HG03095 (cell line): ENCODE data around the gene ESPN.
"Not testable (repeated sequence)": the region's sequence is repeated elsewhere in the genome, so short reads cannot be mapped to it uniquely, and the experiment has no call there.

Source experiments
- ATAC-seq: cut with Tn5 transposase; IDR thresholded peaks from one replicate; pipeline ENCODE4 v1.9.1; 2021; ENCODE audit warnings: moderate library complexity; ENCODE audit not compliant: unreplicated experiment

Gene ESPN

DNA sequence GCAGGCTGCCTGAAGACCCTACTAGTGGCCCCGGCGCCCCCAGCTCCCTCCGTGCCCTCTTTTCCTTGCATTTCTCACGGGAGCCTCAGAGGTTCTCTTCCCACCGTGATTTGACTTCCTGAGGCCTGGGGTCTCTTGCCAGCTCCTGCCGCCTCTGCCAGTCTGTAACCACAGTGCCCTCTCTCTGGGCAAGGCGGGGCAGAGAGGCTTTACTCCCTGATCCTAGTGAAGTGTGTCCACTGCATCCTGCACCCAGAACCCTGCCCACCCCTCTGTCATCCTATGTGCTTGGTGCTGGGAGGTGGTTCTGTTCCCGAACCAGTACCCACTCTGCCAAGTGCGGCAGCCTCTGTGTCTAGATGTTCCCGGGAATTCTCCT lies 2.4 kb downstream of the ESPN start:
- ATAC-seq = no peak

DNA sequence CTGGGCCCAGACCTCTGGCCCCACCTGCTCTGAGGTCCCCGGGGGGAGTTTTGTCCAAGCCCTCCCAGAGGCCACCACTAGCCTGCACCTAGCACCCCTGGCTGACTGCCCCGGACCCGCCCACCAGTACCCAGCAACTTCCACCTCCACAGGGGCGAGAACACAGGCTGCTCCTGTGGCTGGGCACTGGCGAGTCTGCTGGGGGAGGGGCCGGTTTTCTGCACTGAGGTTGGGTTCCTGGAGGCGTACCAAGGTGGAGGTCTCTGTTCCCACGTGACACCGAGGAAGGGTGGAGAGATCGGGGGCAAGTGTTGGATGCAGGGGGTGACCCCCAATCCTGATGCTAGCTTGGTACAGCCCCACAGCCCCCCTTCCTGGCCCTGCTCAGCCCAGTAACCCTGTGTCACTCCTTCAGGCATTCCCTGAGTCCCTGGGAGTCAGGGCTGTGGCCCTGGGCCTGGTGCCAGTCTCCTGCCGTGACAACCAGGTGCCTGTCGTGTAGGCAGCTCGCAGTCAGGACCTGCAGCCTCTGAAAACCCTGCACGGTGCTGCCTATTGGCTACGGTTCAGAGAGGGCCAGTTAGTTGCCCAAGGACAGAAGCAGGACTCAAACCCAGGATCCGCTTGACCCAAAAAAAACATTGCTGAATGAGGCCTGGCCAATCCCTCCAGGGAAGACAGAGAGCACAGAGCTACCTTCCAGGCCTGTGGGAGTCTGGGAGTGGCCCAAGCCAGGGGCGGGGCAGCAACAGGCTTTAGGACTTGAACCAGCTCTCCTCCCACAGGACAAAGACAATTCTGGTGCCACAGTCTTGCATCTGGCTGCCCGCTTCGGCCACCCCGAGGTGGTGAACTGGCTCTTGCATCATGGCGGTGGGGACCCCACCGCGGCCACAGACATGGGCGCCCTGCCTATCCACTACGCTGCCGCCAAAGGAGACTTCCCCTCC lies 3.1 kb downstream of the ESPN start:
- ATAC-seq = no peak

DNA sequence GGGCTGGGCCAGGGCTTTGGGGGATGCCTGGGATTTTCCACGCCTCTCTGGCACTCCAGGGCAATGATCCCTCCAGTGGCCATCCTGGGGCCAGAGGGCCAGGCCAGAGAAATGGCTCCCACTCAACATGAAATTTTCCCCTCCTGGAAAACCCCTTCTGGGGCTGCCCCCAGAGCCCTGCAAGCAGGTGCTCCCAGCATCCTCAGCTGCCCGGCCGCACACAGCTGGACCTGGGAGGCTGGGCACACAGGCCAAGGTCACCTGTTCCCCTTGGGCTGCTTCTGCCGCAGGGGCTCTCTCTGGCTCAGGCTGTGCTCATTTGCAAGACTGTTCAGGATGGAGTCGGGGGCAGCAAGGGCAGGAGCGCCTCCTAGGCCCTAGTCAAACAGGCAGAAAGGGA lies 3.9 kb downstream of the ESPN start:
- ATAC-seq = not testable (repeated sequence)

- not testable (repeated sequence) for ATAC-seq
These were observed 5.3 kb downstream of the ESPN start for GRCh38 chr1:6429660-6430411.

- not testable (repeated sequence) for ATAC-seq
These were observed 7.3 kb downstream of the ESPN start for GRCh38 chr1:6431645-6432579.

DNA sequence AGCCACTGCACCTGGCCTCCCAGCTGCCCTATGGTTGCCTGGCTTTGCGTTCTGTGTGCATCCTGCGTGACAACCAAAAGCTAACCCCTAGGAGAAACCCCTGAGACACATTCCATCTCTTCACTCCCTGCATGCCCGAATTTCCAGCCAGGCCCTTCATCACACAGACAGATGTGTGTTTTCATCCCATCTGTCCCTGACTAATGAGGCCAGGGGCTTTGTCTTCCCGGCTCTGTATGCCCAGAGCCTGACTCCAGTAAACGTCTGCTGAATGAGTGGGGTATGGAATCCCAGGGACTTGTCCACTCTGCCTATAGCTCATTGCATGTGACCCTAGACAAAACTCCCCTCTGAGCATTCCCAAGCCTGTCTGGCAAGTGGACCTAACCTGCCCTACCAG lies 9.6 kb downstream of the ESPN start:
- no peak for ATAC-seq

DNA sequence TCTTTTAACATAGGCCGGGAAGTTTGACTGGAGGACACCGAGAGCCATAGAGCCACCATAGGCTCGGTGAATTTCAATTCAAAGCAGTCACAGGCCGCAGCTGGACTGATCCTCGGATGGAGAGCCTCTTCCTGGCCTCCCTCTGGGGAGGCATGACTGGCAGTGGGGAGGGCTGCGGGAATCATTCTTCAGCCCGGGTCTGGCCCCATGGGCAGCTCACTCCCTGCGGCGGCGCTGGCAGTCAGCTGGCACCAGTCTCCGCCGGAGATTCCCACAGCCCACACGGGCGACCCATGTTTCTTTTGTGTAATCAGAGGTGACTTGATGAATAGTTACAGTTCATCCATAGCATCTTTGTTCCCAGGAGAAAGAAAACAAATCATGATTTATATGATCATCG lies 10.6 kb downstream of the ESPN start:
- ATAC-seq = no peak

- ATAC-seq = no peak
These were observed 11.0 kb downstream of the ESPN start for GRCh38 chr1:6435547-6435946.

GRCh38 chr1:6436277-6436676 lies 11.7 kb downstream of the ESPN start:
- ATAC-seq = not testable (repeated sequence)

GRCh38 chr1:6437012-6437700 lies 12.6 kb downstream of the ESPN start:
- ATAC-seq = not testable (repeated sequence)

DNA sequence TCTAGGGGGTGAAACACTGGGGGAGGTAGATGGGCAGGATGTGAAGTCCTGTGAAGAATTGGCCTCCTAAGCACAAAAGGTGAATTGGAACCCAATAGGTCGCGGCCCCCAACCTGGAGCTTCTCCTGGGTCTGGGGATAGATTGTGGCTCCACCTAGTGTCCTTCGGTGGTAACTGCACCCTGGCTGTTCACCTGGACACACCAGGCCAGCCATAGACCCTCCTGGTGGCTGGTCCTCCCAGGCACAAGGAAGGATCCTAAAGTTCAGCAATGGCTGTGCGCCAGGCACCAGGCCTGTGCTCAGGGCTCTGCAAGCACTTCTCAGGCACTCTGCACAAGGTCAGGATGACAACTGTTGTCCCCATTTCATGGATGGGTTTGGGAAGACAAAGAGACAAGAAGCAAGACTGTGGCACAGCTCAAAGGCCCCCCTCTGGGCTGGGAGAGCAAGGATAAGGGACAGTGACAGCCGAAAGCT lies 13.5 kb downstream of the ESPN start:
- no peak for ATAC-seq

DNA sequence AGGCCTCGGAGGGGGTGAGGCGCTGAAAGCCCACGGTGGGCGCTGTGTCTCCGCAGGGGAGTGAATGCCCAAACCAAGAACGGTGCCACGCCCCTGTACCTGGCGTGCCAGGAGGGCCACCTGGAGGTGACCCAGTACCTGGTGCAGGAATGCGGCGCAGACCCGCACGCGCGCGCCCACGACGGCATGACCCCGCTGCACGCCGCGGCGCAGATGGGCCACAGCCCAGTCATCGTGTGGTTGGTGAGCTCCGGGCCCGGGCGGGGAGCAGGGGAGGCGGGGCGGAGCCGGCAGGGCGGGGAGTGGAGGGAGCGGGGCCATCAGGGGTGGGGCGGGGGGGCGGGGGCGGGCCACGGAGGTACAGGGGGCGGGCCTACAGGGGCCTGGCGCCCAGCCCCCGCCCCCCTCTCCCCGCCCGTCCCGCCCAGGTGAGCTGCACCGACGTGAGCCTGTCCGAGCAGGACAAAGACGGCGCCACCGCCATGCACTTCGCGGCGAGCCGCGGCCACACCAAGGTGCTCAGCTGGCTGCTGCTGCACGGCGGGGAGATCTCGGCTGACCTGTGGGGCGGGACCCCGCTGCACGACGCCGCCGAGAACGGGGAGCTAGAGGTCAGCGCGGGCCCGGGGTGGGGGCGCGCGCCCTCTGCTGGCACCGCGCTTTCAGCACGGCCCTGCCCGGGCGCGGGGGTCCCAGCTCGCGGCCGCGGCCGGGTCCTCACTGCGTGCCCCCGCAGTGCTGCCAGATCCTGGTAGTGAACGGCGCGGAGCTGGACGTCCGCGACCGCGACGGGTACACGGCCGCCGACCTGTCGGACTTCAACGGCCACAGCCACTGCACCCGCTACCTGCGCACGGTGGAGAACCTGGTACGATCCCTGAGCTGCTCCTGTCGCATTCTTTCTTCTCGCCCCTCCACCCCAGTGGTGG lies 15.9 kb downstream of the ESPN start:
- ATAC-seq = no peak

DNA sequence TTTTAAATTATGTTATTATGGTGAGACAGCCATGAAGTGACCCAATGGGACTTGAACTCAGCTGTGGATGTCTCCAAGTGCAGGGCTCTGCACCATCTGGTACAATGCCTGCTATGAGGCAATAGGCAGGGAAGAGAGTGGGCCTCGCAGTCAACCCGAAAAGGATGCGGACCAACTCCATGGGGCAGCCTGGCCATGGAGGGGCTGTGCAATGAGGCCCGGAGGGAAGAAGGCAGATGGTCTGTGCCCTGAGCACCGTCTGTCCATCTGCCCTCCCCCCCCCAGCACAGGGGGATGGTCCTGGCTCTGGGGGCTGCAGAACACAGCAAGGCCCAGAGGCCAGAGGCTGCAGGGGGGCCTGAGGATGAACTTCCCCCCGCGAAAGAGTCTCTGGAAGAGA lies 17.0 kb downstream of the ESPN start:
- no peak for ATAC-seq

- ATAC-seq = no peak
These were observed 19.0 kb downstream of the ESPN start for GRCh38 chr1:6443339-6444115.

- no peak for ATAC-seq
These were observed 19.8 kb downstream of the ESPN start for GRCh38 chr1:6444377-6444776.

DNA sequence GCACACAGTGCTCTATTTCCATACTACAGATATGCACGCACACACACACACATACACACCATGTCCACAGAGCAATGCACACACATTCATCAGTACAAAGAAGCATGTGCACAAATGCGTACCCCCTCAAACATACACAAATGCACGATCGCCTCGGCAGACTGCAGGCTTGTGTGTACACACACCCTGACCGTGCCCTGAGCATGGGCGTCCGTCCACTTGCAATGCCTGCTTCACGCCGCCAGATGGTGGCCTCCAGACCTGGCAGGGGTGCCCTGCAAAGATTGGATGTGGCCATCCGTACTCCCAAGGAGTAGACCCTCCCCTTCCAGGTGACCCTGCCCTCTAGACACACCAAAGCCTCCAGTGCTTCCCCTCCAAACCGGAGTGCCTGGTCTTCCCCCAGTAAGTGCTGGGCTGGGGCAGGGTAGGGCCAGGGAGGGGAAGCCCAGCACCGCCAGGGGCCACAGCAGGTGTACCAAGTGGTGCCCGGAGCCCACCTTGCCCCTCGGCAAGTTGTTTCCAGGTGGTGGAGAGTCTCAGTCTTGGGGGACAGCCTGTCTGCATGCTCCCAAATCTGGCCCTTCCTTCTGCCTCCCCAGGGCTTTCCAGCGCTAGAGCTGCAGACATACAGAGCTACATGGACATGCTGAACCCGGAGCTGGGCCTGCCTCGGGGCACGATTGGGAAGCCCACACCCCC lies 20.6 kb downstream of the ESPN start:
- ATAC-seq = no peak

DNA sequence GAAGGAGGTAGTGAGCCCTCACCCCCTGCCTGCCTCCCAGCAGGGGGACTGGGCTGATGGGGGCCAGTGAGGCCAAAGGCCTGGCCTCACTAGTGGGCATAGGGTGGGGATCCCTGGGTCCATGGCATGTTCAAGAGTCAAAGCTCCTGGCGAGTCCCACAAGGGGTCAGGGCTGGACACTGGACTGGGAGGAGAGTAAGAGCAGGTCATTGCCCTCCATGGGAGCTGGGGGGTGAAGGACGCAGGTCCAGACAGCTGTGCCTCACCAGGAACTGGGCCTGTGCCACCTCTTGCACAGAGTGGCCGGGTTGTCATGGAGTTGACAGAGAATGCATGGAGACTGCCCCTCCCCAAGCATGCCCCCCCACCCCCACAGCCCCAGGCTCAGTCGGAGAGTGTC lies 21.4 kb downstream of the ESPN start:
- not testable (repeated sequence) for ATAC-seq

- ATAC-seq = no peak
These were observed 22.1 kb downstream of the ESPN start for GRCh38 chr1:6446665-6447015.
